GM12878 (cell line): ENCODE measurements around the gene MATN1. TPM values are rescaled to one million over a fixed set of nuclear protein-coding genes. Genes with fewer than 3 reads are reported as not detected.
A peak's percentile ranks its signal among the peaks of the same experiment; 100 is the strongest.

Source experiments
- CBFB ChIP-seq: IDR thresholded peaks from 2 replicates; pipeline ENCODE4 v1.6.1; 2016; ENCODE audit warnings: antibody characterized with exemption, low read depth
- CEBPB ChIP-seq, 2 experiments: fragments of 150-350 bp in 1 of 2; IDR thresholded peaks; 2 replicates each; pipeline ENCODE4 v1.6.1; 2012 to 2014; ENCODE audit warnings: low read depth in 2 of 2, low read length in 2 of 2, borderline replicate concordance in 1 of 2, inconsistent platforms in 1 of 2
- CTCF ChIP-seq, 3 experiments: IDR thresholded peaks in 2 of 3; conservative IDR thresholded peaks in 1 of 3; 2 replicates each; pipeline ENCODE4 v1.5.1; 2011; ENCODE audit warnings: low read depth in 3 of 3, low read length in 3 of 3, mild to moderate bottlenecking in 3 of 3, control low read depth in 2 of 3, moderate library complexity in 2 of 3, inconsistent platforms in 1 of 3, mixed read lengths in 1 of 3; ENCODE audit not compliant: control insufficient read depth in 2 of 3, insufficient read depth in 1 of 3; ENCODE audit errors: extremely low read depth in 1 of 3
- E2F8 ChIP-seq: fragments of 450-650 bp; IDR thresholded peaks from 2 replicates; pipeline ENCODE4 v1.6.1; 2018; ENCODE audit warnings: mild to moderate bottlenecking, low read depth, moderate library complexity; ENCODE audit not compliant: partially characterized antibody
- HDAC6 ChIP-seq: fragments of 200-600 bp; sonication (generic); IDR thresholded peaks from one replicate; pipeline ENCODE4 v1.8.0; 2017; ENCODE audit warnings: antibody characterized with exemption; ENCODE audit not compliant: unreplicated experiment
- HSF1 ChIP-seq: fragments of 150-350 bp; IDR thresholded peaks from 2 replicates; pipeline ENCODE4 v1.6.1; 2014; ENCODE audit warnings: mild to moderate bottlenecking, low read depth, low read length
- IKZF2 ChIP-seq, 2 experiments: fragments of 450-650 bp; IDR thresholded peaks; 2 replicates each; pipeline ENCODE4 v1.6.1; 2017; ENCODE audit warnings: mild to moderate bottlenecking in 2 of 2, moderate library complexity in 2 of 2
- KLF5 ChIP-seq: fragments of 450-650 bp; IDR thresholded peaks from 2 replicates; pipeline ENCODE4 v1.6.1; 2014; ENCODE audit warnings: mild to moderate bottlenecking; ENCODE audit not compliant: partially characterized antibody
- MXI1 ChIP-seq: fragments of 150-350 bp; IDR thresholded peaks from 2 replicates; pipeline ENCODE4 v1.6.1; 2011; ENCODE audit warnings: low read depth, mild to moderate bottlenecking, inconsistent platforms, low read length, improper control_type of control experiment
- NFIC ChIP-seq: IDR thresholded peaks from 2 replicates; pipeline ENCODE4 v1.6.1; 2012; ENCODE audit warnings: low read depth, mild to moderate bottlenecking, inconsistent platforms, low read length, moderate library complexity
- NKRF ChIP-seq: fragments of 450-650 bp; conservative IDR thresholded peaks from 2 replicates; pipeline ENCODE4 v1.6.1; 2017; ENCODE audit warnings: mild to moderate bottlenecking, moderate library complexity
- POLR2AphosphoS5 ChIP-seq: IDR thresholded peaks from 2 replicates; pipeline ENCODE4 v1.6.1; 2011; ENCODE audit warnings: mild to moderate bottlenecking, low read length, inconsistent platforms
- RCOR1 ChIP-seq: conservative IDR thresholded peaks from 2 replicates; pipeline ENCODE4 v1.6.1; 2012; ENCODE audit warnings: low read depth, low read length, improper control_type of control experiment
- SMAD1 ChIP-seq: fragments of 450-650 bp; IDR thresholded peaks from 2 replicates; pipeline ENCODE4 v1.6.1; 2018; ENCODE audit warnings: mild to moderate bottlenecking, low read depth; ENCODE audit not compliant: partially characterized antibody
- SMARCA5 ChIP-seq: fragments of 450-650 bp; IDR thresholded peaks from 2 replicates; pipeline ENCODE4 v1.6.1; 2017; ENCODE audit warnings: mild to moderate bottlenecking
- SREBF1 ChIP-seq: IDR thresholded peaks from 2 replicates; pipeline ENCODE4 v1.6.1; 2012; ENCODE audit warnings: mild to moderate bottlenecking, low read length
- ZNF592 ChIP-seq: fragments of 450-650 bp; IDR thresholded peaks from 2 replicates; pipeline ENCODE4 v1.6.1; 2017; ENCODE audit warnings: mild to moderate bottlenecking, moderate library complexity
- polyA plus RNA-seq, 11 experiments: library from polyadenylated mRNA; depleted of rRNA in 4 of 11; unstranded in 6 of 11; stranded (reverse) in 5 of 11; fragments of >200 nt; fragmentation: Nextera tagmentation in 4 of 11; fragmentation: Illumina TruSeq in 1 of 11; extraction: Ambion mirVana in 4 of 11; extraction: Trizol in 1 of 11; gene quantifications; 1 replicate in 1 of 11; 2 replicates in 10 of 11; pipeline versions ENCODE4 v1.2.1 to v1.2.3, GENCODE V29; 2011 to 2016; ENCODE audit warnings: inconsistent platforms in 2 of 11, missing spikeins in 2 of 11, low read depth in 1 of 11
- total RNA-seq, 4 experiments: library from RNA; depleted of rRNA in 3 of 4; stranded (reverse); fragments of >200 nt in 3 of 4; fragmentation: Illumina TruSeq in 1 of 4; extraction: Trizol in 1 of 4; gene quantifications; 2 replicates each; pipeline versions ENCODE4 v1.2.1 to v1.2.3, GENCODE V29; 2013 to 2021

The MATN1 gene
- total and polyA plus RNA-seq, 10 of the 15 experiments (the other 5 are each of a cell fraction or from before 2014, with no cell fraction given): 0.04 to 0.50 (median 0.10) TPM; not detected in 1

- TF ChIP-seq SREBF1 (no peak), NKRF (no peak), NFIC (no peak), SMAD1 (no peak), KLF5 (no peak), E2F8 (no peak), HSF1 (no peak), CBFB (no peak), HDAC6 (no peak), SMARCA5 (no peak), ZNF592 (no peak), CEBPB (IDR thresholded peaks at IDR 0.05; ENCODE audit: borderline replicate concordance in 1 of 2, low read depth in 2 of 2, low read length in 2 of 2) (no peak), CTCF (IDR thresholded peaks at IDR 0.05 in 2 of 3, conservative IDR thresholded peaks at IDR 0.05 in 1 of 3; ENCODE audit: control insufficient read depth in 2 of 3, extremely low read depth in 1 of 3, insufficient read depth in 1 of 3, low read depth in 3 of 3, low read length in 3 of 3) (no peak), RCOR1 (no peak), MXI1 (no peak), POLR2AphosphoS5 (no peak), IKZF2 (IDR thresholded peaks at IDR 0.05) (peak; percentile 47 to 65; a peak in 2 of 4 replicates)
These were observed 7.1 kb upstream of the MATN1 start (continued) for GRCh38 chr1:30730346-30731108.
